Large intestine (tissue), 3 donors: ENCODE data around the gene AFTPH. TPM values are rescaled to one million over a fixed set of nuclear protein-coding genes. Genes with fewer than 3 reads are reported as not detected.
A peak's percentile ranks its signal among the peaks of the same experiment; 100 is the strongest.

ENCODE experiments used
- DNase-seq, 2 donors: peaks; one replicate each; pipeline versions ENCODE4 v3.0.0 to v3.0.0-alpha.2; 2013
- H3K27ac ChIP-seq: one replicate; pipeline ENCODE4 v1.5.1; 2013; ENCODE audit warnings: low read length
- H3K27me3 ChIP-seq: 2 replicates; pipeline ENCODE4 v1.6.1; 2013; ENCODE audit warnings: low read length; ENCODE audit not compliant: control insufficient read depth, insufficient read depth
- H3K36me3 ChIP-seq: 2 replicates; pipeline ENCODE4 v1.6.1; 2013; ENCODE audit warnings: low read length; ENCODE audit not compliant: control insufficient read depth, insufficient read depth
- H3K4me1 ChIP-seq: one replicate; pipeline ENCODE4 v1.6.1; 2013; ENCODE audit warnings: low read length; ENCODE audit not compliant: control insufficient read depth, insufficient read depth
- H3K4me3 ChIP-seq: one replicate; pipeline ENCODE4 v1.5.1; 2013; ENCODE audit warnings: low read length
- H3K9me3 ChIP-seq: one replicate; pipeline ENCODE4 v1.6.1; 2013; ENCODE audit warnings: mild to moderate bottlenecking, low read depth, low read length, moderate library complexity; ENCODE audit not compliant: control insufficient read depth
- WGBS: methylation state at CpG from one replicate; pipeline ENCODE4 v1.1.5; 2013; ENCODE audit warnings: low lambda C conversion rate; ENCODE audit not compliant: insufficient coverage; 5-methylcytosine and 5-hydroxymethylcytosine counted together
- polyA plus RNA-seq: library from polyadenylated mRNA; unstranded; fragments of 120-200 nt; gene quantifications from one replicate; pipeline ENCODE4 v1.2.1, GENCODE V29; 2013

The AFTPH gene
- polyA plus RNA-seq, 1 donor, result 39.9 TPM

GRCh38 chr2:64562148-64562784 lies 38.1 kb downstream of the AFTPH start:
- 100% methylated on average over 2 of the region's 2 CpGs for WGBS
- H3K9me3 ChIP-seq, result no peaks in the 10 kb centered on the region

GRCh38 chr2:64563436-64563938 lies 39.4 kb downstream of the AFTPH start:
- Histone ChIP-seq H3K27me3 (no peaks in the 10 kb centered on the region), H3K36me3 (peaks cover 6% of the 10 kb centered on the region), H3K27ac (no peak overlapping the region), H3K4me1 (no peaks in the 10 kb centered on the region), H3K4me3 (no peak overlapping the region), H3K9me3 (no peaks in the 10 kb centered on the region)
- DNase-seq, result no peak
- no CpG with 5 or more reads among the region's 6 CpGs for whole genome bisulfite sequencing

More at GRCh38 chr2:64562148-64562784, 38.1 kb downstream of the AFTPH start:
- H3K4me1 ChIP-seq, result no peaks in the 10 kb centered on the region
- H3K27ac ChIP-seq, result no peak overlapping the region
- DNase-seq, result peak in 1 of 2 donors; percentile 22
- H3K4me3 ChIP-seq, result no peak overlapping the region
- H3K27me3 ChIP-seq, result no peaks in the 10 kb centered on the region
- peaks cover 7% of the 10 kb centered on the region for H3K36me3 ChIP-seq

GRCh38 chr2:64565949-64566710 lies 42.0 kb downstream of the AFTPH start:
- H3K36me3 ChIP-seq, result peaks cover 8% of the 10 kb centered on the region
- no peak overlapping the region for H3K27ac ChIP-seq
- no CpG with 5 or more reads among the region's 1 CpG for WGBS
- no peaks in the 10 kb centered on the region for H3K9me3 ChIP-seq
- no peaks in the 10 kb centered on the region for H3K27me3 ChIP-seq
- DNase-seq, result no peak
- H3K4me1 ChIP-seq, result no peaks in the 10 kb centered on the region
- H3K4me3 ChIP-seq, result no peak overlapping the region

GRCh38 chr2:64567473-64567872 lies 43.3 kb downstream of the AFTPH start:
- Histone ChIP-seq H3K4me1 (no peaks in the 10 kb centered on the region), H3K36me3 (peaks cover 17% of the 10 kb centered on the region), H3K4me3 (no peak overlapping the region), H3K27me3 (no peaks in the 10 kb centered on the region), H3K27ac (no peak overlapping the region), H3K9me3 (no peaks in the 10 kb centered on the region)
- no peak for DNase-seq
- 95% methylated on average over 4 of the region's 6 CpGs for WGBS

- no CpG with 5 or more reads among the region's 7 CpGs for WGBS
- no peaks in the 10 kb centered on the region for H3K9me3 ChIP-seq
- H3K4me3 ChIP-seq, result no peak overlapping the region
- H3K27ac ChIP-seq, result no peak overlapping the region
- no peaks in the 10 kb centered on the region for H3K4me1 ChIP-seq
- no peak for DNase-seq
- H3K36me3 ChIP-seq, result peaks cover 24% of the 10 kb centered on the region
- H3K27me3 ChIP-seq, result no peaks in the 10 kb centered on the region
Measured at GRCh38 chr2:64568836-64569235, 44.7 kb downstream of the AFTPH start.

DNA sequence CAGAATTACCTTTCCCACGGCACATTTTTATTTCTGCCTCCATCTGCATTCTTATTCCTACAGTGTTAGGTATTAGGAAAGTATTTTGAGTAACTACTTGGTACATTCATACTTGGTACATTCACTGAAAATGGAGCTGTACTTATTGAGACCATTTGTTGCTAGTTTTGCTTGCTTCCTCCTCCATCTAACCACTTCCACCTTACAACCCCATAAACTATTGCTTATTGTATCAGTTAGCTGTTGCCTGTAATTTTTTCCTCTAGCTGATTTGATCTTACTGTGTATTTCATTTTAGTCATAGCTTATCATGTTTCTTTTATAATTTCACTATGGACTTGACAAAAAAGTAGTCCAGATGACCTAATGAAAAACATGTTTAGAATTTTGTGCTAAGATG lies 50.7 kb downstream of the AFTPH start:
- Histone ChIP-seq H3K27ac (no peak overlapping the region), H3K4me1 (no peaks in the 10 kb centered on the region), H3K27me3 (no peaks in the 10 kb centered on the region), H3K4me3 (no peak overlapping the region), H3K36me3 (peaks cover 45% of the 10 kb centered on the region), H3K9me3 (no peaks in the 10 kb centered on the region)
- DNase-seq, result no peak
- WGBS, result 100% methylated on average over 1 of the region's 1 CpG

DNA sequence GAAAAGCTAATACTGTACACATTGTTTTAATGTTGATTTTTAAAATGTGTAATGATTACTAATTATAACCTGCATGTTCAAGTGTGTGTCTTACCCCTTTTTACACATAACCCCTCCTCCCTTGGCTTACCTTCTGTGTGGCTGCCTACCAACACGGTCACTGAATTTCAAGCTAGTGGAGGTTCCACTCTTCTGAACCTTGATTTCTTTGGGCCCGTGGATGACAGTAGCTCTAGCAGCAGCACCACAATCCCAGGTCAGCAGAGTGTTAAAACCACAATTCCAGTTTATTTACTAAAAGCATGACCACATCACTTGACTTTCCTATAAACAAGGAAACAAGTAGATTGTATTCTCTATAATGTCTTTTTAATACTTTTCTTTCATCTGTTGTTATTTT lies 56.9 kb downstream of the AFTPH start:
- no CpG with 5 or more reads among the region's 2 CpGs for WGBS
- Histone ChIP-seq H3K27me3 (no peaks in the 10 kb centered on the region), H3K4me1 (no peaks in the 10 kb centered on the region), H3K9me3 (no peaks in the 10 kb centered on the region), H3K4me3 (no peak overlapping the region), H3K27ac (no peak overlapping the region), H3K36me3 (peaks cover 32% of the 10 kb centered on the region)
- no peak for DNase-seq

DNA sequence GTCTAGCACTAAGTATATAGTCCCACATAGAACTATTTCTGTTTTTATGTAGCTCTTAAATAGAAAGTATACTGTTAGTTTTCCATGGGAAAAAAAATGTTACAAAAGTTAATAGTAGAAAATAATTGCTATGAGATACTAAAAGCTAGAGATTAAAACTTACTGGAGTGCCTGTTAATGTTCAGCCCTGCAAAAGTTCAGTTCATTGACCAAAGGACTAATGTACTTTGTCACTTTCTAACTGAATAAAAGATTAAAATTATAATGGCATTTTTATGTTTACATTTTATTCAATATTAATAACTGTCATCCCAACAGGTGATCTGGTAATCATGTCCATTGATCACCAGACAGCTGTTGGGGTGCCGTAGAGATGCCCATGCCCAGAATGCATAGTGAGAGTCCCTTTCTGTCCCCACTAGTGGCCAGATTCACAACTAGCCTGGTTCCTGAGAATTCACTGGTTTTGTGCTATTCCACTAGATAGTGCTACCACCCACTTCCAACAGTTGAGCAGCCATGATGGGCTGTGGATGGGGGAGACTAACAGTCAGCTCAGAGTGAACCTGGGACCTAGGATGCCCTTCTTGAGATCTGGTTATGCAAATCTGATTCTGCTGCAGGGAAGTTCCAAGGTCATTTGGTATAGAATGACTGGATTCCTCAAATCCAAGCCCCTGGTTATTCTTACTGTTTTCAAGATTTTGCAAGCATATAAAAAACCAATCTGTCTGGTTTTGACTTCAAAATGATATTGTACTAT lies 57.8 kb downstream of the AFTPH start:
- WGBS, result no CpG with 5 or more reads among the region's 1 CpG
- Histone ChIP-seq H3K9me3 (no peaks in the 10 kb centered on the region), H3K4me1 (no peaks in the 10 kb centered on the region), H3K36me3 (peaks cover 29% of the 10 kb centered on the region), H3K4me3 (no peak overlapping the region), H3K27me3 (no peaks in the 10 kb centered on the region), H3K27ac (no peak overlapping the region)
- no peak for DNase-seq

GRCh38 chr2:64582774-64583340 lies 58.7 kb downstream of the AFTPH start:
- no peak for DNase-seq
- Histone ChIP-seq H3K36me3 (peaks cover 27% of the 10 kb centered on the region), H3K9me3 (no peaks in the 10 kb centered on the region), H3K4me1 (no peaks in the 10 kb centered on the region), H3K27ac (no peak overlapping the region), H3K27me3 (no peaks in the 10 kb centered on the region), H3K4me3 (no peak overlapping the region)
- WGBS, result 100% methylated on average over 4 of the region's 5 CpGs

DNA sequence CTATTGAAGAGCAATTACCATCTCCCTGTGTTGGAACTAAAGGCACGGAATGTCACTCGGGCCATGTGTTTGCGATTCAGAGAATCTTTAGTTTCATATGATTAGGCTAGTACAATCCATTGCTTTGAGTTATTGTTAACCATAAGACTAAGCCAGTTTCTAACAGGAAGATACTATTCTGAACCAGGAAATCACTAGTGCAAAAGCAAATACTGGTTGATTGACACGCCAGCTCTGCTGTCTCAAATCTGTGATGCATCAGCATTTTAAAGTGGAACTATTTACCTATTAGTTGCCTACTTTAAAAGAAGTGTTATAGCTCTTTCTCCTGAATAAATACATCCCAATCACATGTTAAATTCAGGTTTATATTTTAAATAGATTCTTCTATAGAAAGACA lies 61.9 kb downstream of the AFTPH start:
- no peak overlapping the region for H3K27ac ChIP-seq
- DNase-seq, result no peak
- no peaks in the 10 kb centered on the region for H3K27me3 ChIP-seq
- 100% methylated on average over 2 of the region's 4 CpGs for WGBS
- no peaks in the 10 kb centered on the region for H3K9me3 ChIP-seq
- H3K4me3 ChIP-seq, result no peak overlapping the region
- H3K36me3 ChIP-seq, result peaks cover 27% of the 10 kb centered on the region
- no peaks in the 10 kb centered on the region for H3K4me1 ChIP-seq
